Measurements from ENCODE around the gene ST3GAL5. TPM values are rescaled to one million over a fixed set of nuclear protein-coding genes. Genes with fewer than 3 reads are reported as not detected.

The ST3GAL5 gene
- total RNA-seq, 2 donors from 2014 or later = 26.6 to 34.3 TPM

- Mint-ChIP-seq H3K4me3 (no peak overlapping the region), H3K27ac (peak overlapping the region; percentile 98), H3K36me3 (ENCODE audit: low read depth) (peaks cover 5% of the 10 kb centered on the region), H3K4me1 (peaks cover 44% of the 10 kb centered on the region), H3K27me3 (no peaks in the 10 kb centered on the region)
- no peaks in the 10 kb centered on the region for H3K9me3 ChIP-seq (ENCODE audit: control insufficient read depth, low read length, poor library complexity, severe bottlenecking)
- peak; percentile 62 for ATAC-seq
- DNase-seq = no peak
These were observed 26.4 kb downstream of the ST3GAL5 start for GRCh38 chr2:85862426-85862825.

DNA sequence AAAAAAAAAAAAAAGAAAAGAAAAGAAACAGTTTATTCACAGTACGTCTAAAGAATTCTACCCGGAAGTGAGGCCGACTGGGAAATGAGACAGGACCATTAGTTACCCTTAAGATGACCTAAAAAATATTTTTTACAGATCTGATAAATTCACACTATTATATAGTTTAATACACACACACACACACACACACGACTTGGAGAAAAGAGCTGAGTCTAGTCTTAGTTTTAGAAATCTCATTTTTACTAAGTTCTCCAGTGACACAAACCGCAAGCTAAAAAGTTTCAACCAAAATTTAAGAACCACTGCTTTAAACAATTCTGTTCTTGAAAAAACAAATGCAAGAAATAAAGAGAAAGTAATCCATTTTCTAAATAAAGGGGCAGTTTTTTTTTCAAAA is 27.1 kb downstream of the ST3GAL5 start:
- DNase-seq = no peak
- no peaks in the 10 kb centered on the region for H3K27me3 Mint-ChIP-seq
- peak overlapping the region; percentile 73 for H3K4me3 Mint-ChIP-seq
- peaks cover 39% of the 10 kb centered on the region for H3K4me1 Mint-ChIP-seq
- peaks cover 5% of the 10 kb centered on the region for H3K36me3 Mint-ChIP-seq (ENCODE audit: low read depth)
- no peak for ATAC-seq
- H3K27ac Mint-ChIP-seq = peak overlapping the region; percentile 98
- H3K9me3 ChIP-seq (ENCODE audit: control insufficient read depth, low read length, poor library complexity, severe bottlenecking) = no peaks in the 10 kb centered on the region

DNA sequence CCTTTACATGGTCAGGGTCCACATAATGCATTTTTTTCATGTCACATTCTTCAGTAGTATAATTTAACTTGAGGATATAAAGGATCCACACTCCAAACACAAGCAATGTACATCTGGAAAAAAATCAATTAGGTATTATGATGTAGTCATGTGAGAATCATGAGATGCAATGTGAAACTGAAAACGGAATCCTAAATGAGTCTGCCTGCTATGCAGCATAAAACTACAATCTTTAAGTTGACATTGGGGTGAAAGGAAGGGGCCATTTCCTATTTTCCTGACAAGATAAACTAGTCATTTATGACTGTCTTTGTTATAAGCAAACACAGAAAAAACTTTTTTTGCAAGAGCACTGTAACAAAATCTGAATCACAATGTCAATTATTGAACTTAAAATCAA is 27.6 kb downstream of the ST3GAL5 start:
- Mint-ChIP-seq H3K4me1 (peaks cover 34% of the 10 kb centered on the region), H3K4me3 (peak overlapping the region; percentile 73), H3K27me3 (no peaks in the 10 kb centered on the region), H3K36me3 (ENCODE audit: low read depth) (peaks cover 5% of the 10 kb centered on the region), H3K27ac (peak overlapping the region; percentile 98)
- ATAC-seq (peak; percentile 49), DNase-seq (no peak)
- H3K9me3 ChIP-seq (ENCODE audit: control insufficient read depth, low read length, poor library complexity, severe bottlenecking) = no peaks in the 10 kb centered on the region

DNA sequence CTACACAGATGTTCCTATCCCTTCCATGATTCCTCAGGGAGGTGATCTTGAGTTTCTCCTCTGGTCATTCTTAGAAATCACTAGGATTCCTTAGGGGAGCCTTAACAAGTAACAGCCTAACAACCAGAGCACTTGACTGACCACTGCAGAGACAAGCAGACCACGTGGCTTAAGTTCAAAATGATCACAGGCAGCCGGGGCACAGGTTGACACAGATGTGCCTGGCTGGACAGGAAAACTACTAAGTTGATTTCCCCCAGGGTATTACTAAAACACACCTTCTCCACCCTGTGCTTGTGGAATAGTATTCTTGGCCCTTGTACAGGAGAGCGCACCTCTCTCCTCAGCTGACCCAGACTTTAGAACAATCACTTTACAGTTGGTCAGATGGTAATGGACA is 29.9 kb downstream of the ST3GAL5 start:
- peaks cover 8% of the 10 kb centered on the region for H3K36me3 Mint-ChIP-seq (ENCODE audit: low read depth)
- H3K27me3 Mint-ChIP-seq = no peaks in the 10 kb centered on the region
- H3K27ac Mint-ChIP-seq = peak overlapping the region; percentile 60
- ATAC-seq (no peak), DNase-seq (no peak)
- H3K4me1 Mint-ChIP-seq = peaks cover 36% of the 10 kb centered on the region
- no peak overlapping the region for H3K4me3 Mint-ChIP-seq
- no peaks in the 10 kb centered on the region for H3K9me3 ChIP-seq (ENCODE audit: control insufficient read depth, low read length, poor library complexity, severe bottlenecking)

- no peaks in the 10 kb centered on the region for H3K27me3 Mint-ChIP-seq
- H3K4me1 Mint-ChIP-seq = peaks cover 50% of the 10 kb centered on the region
- no peaks in the 10 kb centered on the region for H3K9me3 ChIP-seq (ENCODE audit: control insufficient read depth, low read length, poor library complexity, severe bottlenecking)
- H3K27ac Mint-ChIP-seq = peak overlapping the region; percentile 99
- H3K36me3 Mint-ChIP-seq (ENCODE audit: low read depth) = peaks cover 6% of the 10 kb centered on the region
- ATAC-seq = no peak
- no peak for DNase-seq
- H3K4me3 Mint-ChIP-seq = no peak overlapping the region
These were observed 33.9 kb downstream of the ST3GAL5 start for GRCh38 chr2:85854897-85855296.

GRCh38 chr2:85854166-85854509 is 34.7 kb downstream of the ST3GAL5 start:
- Mint-ChIP-seq H3K27ac (peak overlapping the region; percentile 99), H3K36me3 (ENCODE audit: low read depth) (peaks cover 5% of the 10 kb centered on the region), H3K4me1 (peaks cover 51% of the 10 kb centered on the region), H3K4me3 (peak overlapping the region; percentile 89), H3K27me3 (no peaks in the 10 kb centered on the region)
- no peak for DNase-seq
- peak; percentile 10 for ATAC-seq
- H3K9me3 ChIP-seq (ENCODE audit: control insufficient read depth, low read length, poor library complexity, severe bottlenecking) = no peaks in the 10 kb centered on the region

- H3K27me3 Mint-ChIP-seq = no peaks in the 10 kb centered on the region
- peaks cover 50% of the 10 kb centered on the region for H3K4me1 Mint-ChIP-seq
- ATAC-seq = peak; percentile 62
- peaks cover 3% of the 10 kb centered on the region for H3K36me3 Mint-ChIP-seq (ENCODE audit: low read depth)
- peak in 1 of 3 donors; percentile 18 for DNase-seq
- H3K4me3 Mint-ChIP-seq = peak overlapping the region; percentile 89
- no peaks in the 10 kb centered on the region for H3K9me3 ChIP-seq (ENCODE audit: control insufficient read depth, low read length, poor library complexity, severe bottlenecking)
- H3K27ac Mint-ChIP-seq = peak overlapping the region; percentile 99
These were observed 35.2 kb downstream of the ST3GAL5 start for GRCh38 chr2:85853499-85854165.

- H3K4me3 Mint-ChIP-seq = peak overlapping the region; percentile 89
- peak overlapping the region; percentile 99 for H3K27ac Mint-ChIP-seq
- peak; percentile 36 to 57 (median 45) for DNase-seq
- H3K36me3 Mint-ChIP-seq (ENCODE audit: low read depth) = peaks cover 5% of the 10 kb centered on the region
- H3K27me3 Mint-ChIP-seq = no peaks in the 10 kb centered on the region
- ATAC-seq = peak; percentile 89
- no peaks in the 10 kb centered on the region for H3K9me3 ChIP-seq (ENCODE audit: control insufficient read depth, low read length, poor library complexity, severe bottlenecking)
- H3K4me1 Mint-ChIP-seq = peaks cover 50% of the 10 kb centered on the region
These were observed 35.8 kb downstream of the ST3GAL5 start for GRCh38 chr2:85852937-85853498.

DNA sequence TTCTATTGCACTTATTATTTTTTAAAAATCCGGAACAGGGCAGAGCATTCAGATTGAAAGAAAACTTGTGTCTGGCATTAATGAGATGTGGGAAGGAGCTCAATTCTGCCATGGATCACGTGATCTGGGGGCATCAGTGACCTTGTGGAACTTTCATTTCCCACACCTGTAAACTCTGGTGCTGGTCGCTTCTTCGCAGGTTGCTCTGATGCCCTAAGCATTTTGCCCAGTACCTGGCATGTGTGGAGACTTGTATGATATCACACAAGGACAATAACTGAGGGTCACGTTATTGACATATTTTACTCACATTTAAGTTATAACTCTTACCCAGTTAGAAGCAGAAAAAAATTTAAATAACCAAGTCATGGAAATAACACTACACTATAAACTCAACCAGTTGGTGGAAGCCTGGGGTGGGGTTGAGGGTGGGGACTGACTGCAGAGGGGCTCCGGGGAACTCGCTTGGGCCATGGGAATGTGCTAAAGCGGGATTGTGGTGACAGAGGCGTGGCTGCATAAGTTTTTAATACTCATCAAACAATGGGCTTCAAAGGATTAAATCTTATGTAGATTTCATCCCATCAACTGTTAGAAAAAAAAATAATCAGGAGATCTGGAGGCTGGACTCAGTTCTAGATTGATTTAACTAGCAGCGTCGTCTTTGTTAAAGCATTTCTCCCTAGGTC is 36.5 kb downstream of the ST3GAL5 start:
- no peaks in the 10 kb centered on the region for H3K9me3 ChIP-seq (ENCODE audit: control insufficient read depth, low read length, poor library complexity, severe bottlenecking)
- peak overlapping the region; percentile 99 for H3K27ac Mint-ChIP-seq
- H3K36me3 Mint-ChIP-seq (ENCODE audit: low read depth) = peaks cover 5% of the 10 kb centered on the region
- peak overlapping the region; percentile 89 for H3K4me3 Mint-ChIP-seq
- no peaks in the 10 kb centered on the region for H3K27me3 Mint-ChIP-seq
- ATAC-seq (no peak), DNase-seq (no peak)
- peaks cover 47% of the 10 kb centered on the region for H3K4me1 Mint-ChIP-seq

DNA sequence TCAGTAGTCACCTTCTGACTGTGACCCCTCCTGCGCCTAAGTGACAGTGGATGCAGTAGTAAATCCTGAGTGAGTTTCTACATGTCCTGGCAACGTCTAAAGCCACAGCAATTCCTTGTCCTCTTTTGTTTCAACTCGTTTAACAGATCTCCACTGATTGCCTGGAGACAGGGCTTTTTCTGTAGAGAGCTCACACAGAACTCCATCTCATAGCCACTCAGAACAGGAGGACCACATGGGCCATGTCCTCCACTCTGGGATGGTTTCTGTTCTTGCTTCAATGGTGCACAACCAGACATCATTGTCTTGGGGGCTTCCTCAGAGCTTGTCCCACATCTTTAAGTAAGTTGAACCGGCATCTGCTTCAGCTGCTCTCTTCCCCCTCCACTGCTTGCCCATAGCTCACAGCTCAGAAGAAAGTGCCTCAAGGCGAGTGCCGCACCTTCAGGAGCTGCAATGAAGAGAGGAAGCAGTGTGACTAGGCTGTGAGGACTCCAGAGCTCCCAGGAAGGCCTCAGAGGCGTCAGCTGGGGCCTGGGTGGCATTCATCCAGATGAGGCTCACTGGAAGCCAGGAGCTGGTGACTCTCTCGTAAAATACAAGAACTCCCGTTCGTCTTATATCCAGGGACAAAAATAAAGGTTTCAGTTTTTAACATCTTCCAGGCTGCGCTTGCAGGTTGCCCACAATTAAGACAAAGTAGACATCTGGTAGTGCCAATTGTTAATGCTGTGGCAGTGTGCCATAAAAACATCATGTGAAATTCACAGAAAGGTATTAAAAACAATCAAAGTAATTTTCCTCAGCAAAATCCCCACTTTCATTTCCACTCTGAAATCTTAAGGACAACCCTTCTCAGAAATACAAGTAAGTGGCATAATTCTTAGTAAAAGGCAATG is 37.3 kb downstream of the ST3GAL5 start:
- ATAC-seq (no peak), DNase-seq (no peak)
- Mint-ChIP-seq H3K36me3 (ENCODE audit: low read depth) (peaks cover 5% of the 10 kb centered on the region), H3K27ac (peak overlapping the region; percentile 99), H3K4me1 (peaks cover 49% of the 10 kb centered on the region), H3K4me3 (peak overlapping the region; percentile 89), H3K27me3 (no peaks in the 10 kb centered on the region)
- no peaks in the 10 kb centered on the region for H3K9me3 ChIP-seq (ENCODE audit: control insufficient read depth, low read length, poor library complexity, severe bottlenecking)

- ATAC-seq = no peak
- Mint-ChIP-seq H3K27ac (peak overlapping the region; percentile 99), H3K27me3 (no peaks in the 10 kb centered on the region), H3K4me3 (peak overlapping the region; percentile 19), H3K36me3 (ENCODE audit: low read depth) (peaks cover 3% of the 10 kb centered on the region), H3K4me1 (peaks cover 49% of the 10 kb centered on the region)
- no peaks in the 10 kb centered on the region for H3K9me3 ChIP-seq (ENCODE audit: control insufficient read depth, low read length, poor library complexity, severe bottlenecking)
- no peak for DNase-seq
These were observed 38.3 kb downstream of the ST3GAL5 start for GRCh38 chr2:85850451-85850850.

GRCh38 chr2:85847051-85847588 is 41.7 kb downstream of the ST3GAL5 start:
- DNase-seq = no peak
- ATAC-seq = no peak
- Mint-ChIP-seq H3K27me3 (no peaks in the 10 kb centered on the region), H3K4me3 (no peak overlapping the region), H3K27ac (no peak overlapping the region), H3K4me1 (peaks cover 21% of the 10 kb centered on the region), H3K36me3 (ENCODE audit: low read depth) (peaks cover 5% of the 10 kb centered on the region)
- no peaks in the 10 kb centered on the region for H3K9me3 ChIP-seq (ENCODE audit: control insufficient read depth, low read length, poor library complexity, severe bottlenecking)

- ATAC-seq (no peak), DNase-seq (no peak)
- H3K9me3 ChIP-seq (ENCODE audit: control insufficient read depth, low read length, poor library complexity, severe bottlenecking) = no peaks in the 10 kb centered on the region
- no peak overlapping the region for H3K27ac Mint-ChIP-seq
- H3K4me3 Mint-ChIP-seq = no peak overlapping the region
- peaks cover 7% of the 10 kb centered on the region for H3K36me3 Mint-ChIP-seq (ENCODE audit: low read depth)
- H3K27me3 Mint-ChIP-seq = no peaks in the 10 kb centered on the region
- peaks cover 16% of the 10 kb centered on the region for H3K4me1 Mint-ChIP-seq
These were observed 42.4 kb downstream of the ST3GAL5 start for GRCh38 chr2:85846411-85846810.
